AG04450 (cell line): ENCODE measurements around the gene UBR4. TPM values are rescaled to one million over a fixed set of nuclear protein-coding genes. Genes with fewer than 3 reads are reported as not detected.
A peak's percentile ranks its signal among the peaks of the same experiment; 100 is the strongest.

Experiments used
- CTCF ChIA-PET: fragments of 300-600, 350-600 bp; formaldehyde crosslinking; extraction: SDS; loops from one replicate; lab custom pipeline; 2022; ENCODE audit warnings: antibody characterized with exemption, inconsistent platforms; lab: Charles Lee
- POLR2A ChIA-PET: fragments of 350-600 bp; formaldehyde crosslinking; extraction: SDS; loops from one replicate; lab custom pipeline; 2021; ENCODE audit warnings: antibody characterized with exemption, inconsistent platforms; lab: Yijun Ruan, JAX
- DNase-seq: peaks from one replicate; pipeline ENCODE4 v3.0.0-alpha.2; 2011; ENCODE audit warnings: low read depth, low spot score
- H3K27ac ChIP-seq: one replicate; pipeline ENCODE4 v1.5.1; 2012; ENCODE audit warnings: low read depth, low read length, control low read depth
- H3K27me3 ChIP-seq: one replicate; pipeline ENCODE4 v1.6.0; 2012; ENCODE audit warnings: low read length; ENCODE audit not compliant: control insufficient read depth, insufficient read depth
- H3K4me3 ChIP-seq: 2 replicates; pipeline ENCODE4 v1.5.1; 2011; ENCODE audit warnings: mild to moderate bottlenecking, low read depth, low read length, control low read depth
- H3K9me3 ChIP-seq: 2 replicates; pipeline ENCODE4 v1.5.1; 2012; ENCODE audit warnings: low read length; ENCODE audit not compliant: control insufficient read depth, insufficient read depth
- CTCF ChIP-seq: IDR thresholded peaks from 2 replicates; pipeline ENCODE4 v1.5.1; 2011; ENCODE audit warnings: low read depth, low read length, control low read depth, inconsistent platforms
- polyA plus RNA-seq: library from polyadenylated mRNA; depleted of rRNA; stranded (reverse); fragments of >200 nt; gene quantifications from 2 replicates; pipeline ENCODE4 v1.2.3, GENCODE V29; 2011

The UBR4 gene
- polyA plus RNA-seq, 1 experiment = 91.9 TPM

GRCh38 chr1:19080721-19081120 lies 129.3 kb downstream of the UBR4 start:
- H3K27ac ChIP-seq = peak overlapping the region; percentile 39
- ChIA-PET POLR2A (interaction anchor here (0.7 kb wide), 1 partner anchor 15 kb away, joined by 3 read pairs; no protein-coding TSS in a partner anchor), CTCF (interaction anchor here (1.6 to 2.0 kb wide), 2 partner anchors 168 to 173 kb away, joined by 7 to 11 read pairs; no protein-coding TSS in a partner anchor)
- no peaks in the 10 kb centered on the region for H3K27me3 ChIP-seq
- no peak for DNase-seq
- no peak overlapping the region for H3K4me3 ChIP-seq
- TF ChIP-seq CTCF = no peak
- H3K9me3 ChIP-seq = no peaks in the 10 kb centered on the region

GRCh38 chr1:19079541-19080472 lies 130.3 kb downstream of the UBR4 start:
- DNase-seq = no peak
- peak overlapping the region; percentile 39 for H3K27ac ChIP-seq
- no peak overlapping the region for H3K4me3 ChIP-seq
- no peak for TF ChIP-seq CTCF
- no peaks in the 10 kb centered on the region for H3K9me3 ChIP-seq
- POLR2A ChIA-PET = interaction anchor here (0.7 kb wide), 1 partner anchor 16 kb away, joined by 3 read pairs; no protein-coding TSS in a partner anchor
- no peaks in the 10 kb centered on the region for H3K27me3 ChIP-seq
- CTCF ChIA-PET = interaction anchor here (1.0 to 4.1 kb wide), 4 partner anchors 167 to 173 kb away, joined by 5 to 24 read pairs (median 9); no protein-coding TSS in a partner anchor

- no peak overlapping the region for H3K4me3 ChIP-seq
- ChIA-PET POLR2A (no interaction called here), CTCF (interaction anchor here (1.0 to 4.1 kb wide), 2 partner anchors 166 to 172 kb away, joined by 5 to 24 read pairs; no protein-coding TSS in a partner anchor)
- TF ChIP-seq CTCF = no peak
- no peaks in the 10 kb centered on the region for H3K27me3 ChIP-seq
- no peak for DNase-seq
- H3K9me3 ChIP-seq = no peaks in the 10 kb centered on the region
- no peak overlapping the region for H3K27ac ChIP-seq
Observed at GRCh38 chr1:19078536-19078935, 131.5 kb downstream of the UBR4 start.

GRCh38 chr1:19076841-19077616 lies 133.0 kb downstream of the UBR4 start:
- Histone ChIP-seq H3K27me3 (no peaks in the 10 kb centered on the region), H3K9me3 (no peaks in the 10 kb centered on the region), H3K27ac (no peak overlapping the region), H3K4me3 (no peak overlapping the region)
- ChIA-PET POLR2A (interaction anchor here (0.6 kb wide), 1 partner anchor 118 kb away, joined by 3 read pairs; no protein-coding TSS in a partner anchor), CTCF (interaction anchor here (0.5 to 4.1 kb wide), 4 partner anchors 12 to 170 kb away, joined by 3 to 24 read pairs (median 4); no protein-coding TSS in a partner anchor)
- no peak for TF ChIP-seq CTCF
- no peak for DNase-seq
